CD4-positive, alpha-beta T cell treated with Interleukin-10 for 1 hour (primary cell): ENCODE data around the gene DTNBP1.

ENCODE experiments used
- DNase-seq: peaks from one replicate; pipeline ENCODE4 v3.0.0-alpha.2; 2020

DTNBP1 gene

DNA sequence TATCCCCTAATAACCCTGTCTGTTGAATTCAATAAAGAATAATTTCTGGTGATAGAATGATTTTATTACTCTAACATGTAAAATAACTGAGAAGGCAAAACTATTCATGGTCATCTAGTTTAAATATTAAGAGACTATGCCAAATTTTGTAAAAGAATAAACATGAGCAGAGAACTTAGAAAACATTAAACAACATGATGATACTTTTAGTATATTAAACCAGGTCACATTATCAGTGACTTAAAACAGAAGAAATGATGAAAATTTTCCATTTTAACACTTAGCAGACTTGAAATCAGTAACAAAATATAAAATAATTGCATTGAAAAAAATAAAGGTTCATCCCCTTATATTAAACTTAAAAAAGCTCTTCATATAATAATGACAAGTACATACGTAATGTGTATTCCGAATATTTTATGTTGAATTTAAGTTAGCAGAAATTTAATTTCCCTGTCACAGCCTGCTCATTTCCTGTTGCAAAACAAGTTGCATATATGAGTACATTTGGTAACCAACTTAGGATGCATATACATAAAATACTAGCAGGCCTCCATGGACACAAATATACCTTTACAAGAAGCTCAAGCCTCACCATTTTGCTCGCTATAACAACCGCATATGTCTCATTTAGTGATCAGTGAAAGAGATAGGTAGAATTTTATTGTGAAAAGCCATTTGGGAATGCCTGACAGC is 40.6 kb downstream of the DTNBP1 start:
- no peak for DNase-seq

DNA sequence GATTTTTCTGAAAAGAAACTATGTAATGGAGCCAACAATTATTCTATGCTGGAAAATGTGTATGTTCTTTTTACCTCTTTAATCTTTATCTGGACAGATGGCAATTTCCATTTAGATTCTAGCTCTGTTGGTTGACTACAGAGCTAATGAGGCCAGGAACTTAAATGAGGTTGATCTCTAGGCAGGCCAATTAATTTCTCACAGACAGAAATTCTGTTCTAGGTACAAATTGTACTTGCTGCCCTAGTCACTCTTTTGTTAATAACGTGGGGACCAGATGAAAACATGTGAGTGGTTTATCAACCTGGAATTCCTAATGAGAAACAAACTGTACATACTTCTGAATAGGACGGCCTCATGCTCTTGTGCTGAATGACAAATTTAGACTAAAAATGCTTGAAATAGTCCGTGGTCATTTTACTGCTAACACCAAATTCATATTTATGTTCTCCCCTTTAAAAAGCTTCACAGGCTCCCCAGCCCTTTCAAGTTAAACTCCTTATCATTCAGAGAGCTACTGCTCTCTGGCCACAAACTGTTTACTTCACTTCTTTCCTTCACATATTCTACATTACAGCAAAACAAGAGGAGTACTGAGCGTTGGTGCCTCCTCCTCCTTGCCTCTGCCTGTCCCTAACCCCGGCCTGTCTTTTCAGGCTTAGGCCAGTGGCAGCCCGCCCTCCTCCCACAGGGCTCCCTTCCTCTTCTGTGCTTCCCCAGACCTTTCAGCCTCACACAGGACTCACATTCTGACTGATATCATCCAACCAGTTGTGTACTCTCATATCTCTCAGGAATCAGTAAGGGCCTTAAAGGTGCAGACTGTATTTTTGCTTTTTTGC is 41.4 kb downstream of the DTNBP1 start:
- DNase-seq = no peak

GRCh38 chr6:15620611-15621010 is 42.2 kb downstream of the DTNBP1 start:
- no peak for DNase-seq

DNA sequence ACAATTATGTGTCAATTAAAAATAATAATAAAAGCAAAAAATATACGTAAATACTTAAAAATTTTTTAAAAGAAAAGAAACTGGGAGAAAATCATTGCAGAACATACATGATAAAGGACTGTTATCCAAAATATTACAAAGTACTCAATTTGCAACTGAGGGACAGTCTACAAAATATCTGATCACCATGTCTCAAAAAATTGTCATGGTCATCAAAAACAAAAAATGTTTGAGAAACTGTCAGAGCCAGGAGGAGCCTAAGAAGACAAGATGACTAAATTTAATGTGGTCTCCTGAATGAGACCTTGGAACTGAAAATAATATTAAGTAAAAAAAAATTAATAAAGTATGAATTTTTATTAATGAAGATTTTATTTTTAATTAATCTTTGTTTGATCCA is 43.5 kb downstream of the DTNBP1 start:
- no peak for DNase-seq

DNA sequence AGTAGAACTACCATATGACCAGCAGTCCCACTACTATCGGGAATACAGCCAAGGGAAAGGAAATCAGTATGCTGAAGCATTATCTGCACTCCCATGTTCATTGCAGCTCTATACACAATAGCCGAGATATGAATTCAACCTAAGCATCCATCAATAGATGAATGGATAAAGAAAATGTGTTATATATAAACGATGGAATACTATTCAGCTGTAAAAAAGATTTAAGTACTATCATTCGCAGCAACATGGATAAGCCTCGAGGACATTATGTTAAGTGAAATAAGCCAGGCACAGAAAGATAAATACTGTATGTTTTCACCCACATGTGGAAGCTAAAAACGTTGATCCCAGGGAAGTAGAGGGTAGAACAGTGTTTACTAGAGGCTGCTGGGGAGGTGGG is 44.1 kb downstream of the DTNBP1 start:
- no peak for DNase-seq

DNA sequence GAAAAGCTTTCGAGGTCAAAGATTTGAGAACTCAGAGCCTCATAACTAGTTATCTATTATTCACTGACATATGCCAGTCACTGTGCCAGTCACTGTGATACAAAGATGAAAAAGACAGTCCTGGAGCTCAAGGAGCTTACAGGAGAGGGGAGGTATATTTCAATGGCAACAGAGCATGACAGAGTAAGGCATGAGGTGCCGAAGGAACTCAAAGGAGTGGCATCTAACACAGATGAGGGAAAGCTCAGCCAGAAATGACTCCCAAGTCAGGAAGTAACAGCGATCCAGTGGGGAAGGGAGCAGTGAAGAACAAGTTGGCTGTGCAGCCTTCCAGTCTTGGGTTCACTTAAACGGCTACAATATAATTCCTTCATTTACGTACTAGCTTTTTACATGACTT is 46.6 kb downstream of the DTNBP1 start:
- no peak for DNase-seq

- DNase-seq = no peak
Observed at GRCh38 chr6:15615802-15616201, 47.0 kb downstream of the DTNBP1 start.

GRCh38 chr6:15614277-15614676 is 48.6 kb downstream of the DTNBP1 start:
- no peak for DNase-seq

- DNase-seq = no peak
Observed at GRCh38 chr6:15608396-15608795, 54.4 kb downstream of the DTNBP1 start.

GRCh38 chr6:15607603-15608002 is 55.2 kb downstream of the DTNBP1 start:
- no peak for DNase-seq

GRCh38 chr6:15606347-15606746 is 56.5 kb downstream of the DTNBP1 start:
- DNase-seq = no peak

DNA sequence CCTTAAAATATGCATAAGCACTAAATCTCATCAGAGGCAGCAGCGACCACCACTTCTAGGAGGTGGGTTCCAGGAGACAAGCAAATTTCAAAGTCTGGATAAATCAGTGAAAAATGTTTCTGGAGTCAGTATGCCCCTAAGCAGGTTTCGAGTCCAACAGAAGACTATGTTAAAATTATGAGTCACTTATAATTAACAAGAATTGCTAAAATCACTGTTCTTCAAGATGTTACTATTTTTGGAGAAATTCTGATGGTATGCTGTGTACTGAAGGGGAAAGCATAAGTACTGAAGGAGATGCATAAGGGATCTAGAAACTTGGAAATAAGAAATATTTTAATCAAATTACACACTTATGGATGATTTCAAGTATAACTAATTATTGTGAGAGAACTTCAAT is 58.0 kb downstream of the DTNBP1 start:
- no peak for DNase-seq

DNA sequence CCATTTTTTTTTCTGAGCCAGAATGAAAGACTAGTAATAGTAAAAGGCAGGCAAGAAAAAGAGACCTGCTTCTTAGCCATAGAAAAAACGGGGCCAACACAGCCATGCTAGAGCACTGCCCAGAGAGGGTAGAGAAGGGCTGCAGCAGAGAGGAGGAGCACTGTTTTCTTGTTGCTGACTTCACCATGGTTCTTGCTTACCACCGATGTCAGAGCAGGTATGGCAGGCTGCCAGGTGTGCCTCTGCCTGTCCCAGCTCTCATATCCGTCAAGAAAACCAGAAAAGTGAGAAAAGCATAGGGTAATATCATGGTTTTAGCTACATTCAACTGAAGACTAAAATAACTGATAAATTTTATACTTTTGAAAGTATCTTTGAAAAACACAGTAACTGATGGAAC is 60.7 kb downstream of the DTNBP1 start:
- no peak for DNase-seq

GRCh38 chr6:15598273-15598798 is 64.5 kb downstream of the DTNBP1 start:
- no peak for DNase-seq

GRCh38 chr6:15596186-15596896 is 66.5 kb downstream of the DTNBP1 start:
- DNase-seq = no peak

- no peak for DNase-seq
Observed at GRCh38 chr6:15595461-15596173, 67.2 kb downstream of the DTNBP1 start.

- DNase-seq = no peak
Observed at GRCh38 chr6:15594512-15595259, 68.1 kb downstream of the DTNBP1 start.

DNA sequence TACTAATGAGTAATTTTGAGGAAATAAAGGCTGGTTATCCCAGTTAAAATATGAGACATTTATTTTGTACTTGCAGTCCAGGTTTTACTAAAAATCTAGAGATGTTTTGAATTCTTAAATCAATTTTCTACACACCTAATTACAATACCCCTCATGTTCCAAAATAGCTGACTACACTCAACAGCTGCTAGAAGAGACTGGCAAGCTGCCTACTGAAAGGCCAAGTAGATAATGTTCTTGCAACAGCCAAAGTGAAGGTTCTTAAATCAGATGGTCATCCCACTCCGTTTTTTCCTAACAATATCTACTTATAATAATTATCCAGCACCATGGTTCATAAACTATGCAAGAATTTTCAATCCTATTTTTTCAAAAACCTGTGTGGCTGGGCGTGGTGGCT is 69.0 kb downstream of the DTNBP1 start:
- DNase-seq = no peak

GRCh38 chr6:15592610-15593009 is 70.2 kb downstream of the DTNBP1 start:
- no peak for DNase-seq

DNA sequence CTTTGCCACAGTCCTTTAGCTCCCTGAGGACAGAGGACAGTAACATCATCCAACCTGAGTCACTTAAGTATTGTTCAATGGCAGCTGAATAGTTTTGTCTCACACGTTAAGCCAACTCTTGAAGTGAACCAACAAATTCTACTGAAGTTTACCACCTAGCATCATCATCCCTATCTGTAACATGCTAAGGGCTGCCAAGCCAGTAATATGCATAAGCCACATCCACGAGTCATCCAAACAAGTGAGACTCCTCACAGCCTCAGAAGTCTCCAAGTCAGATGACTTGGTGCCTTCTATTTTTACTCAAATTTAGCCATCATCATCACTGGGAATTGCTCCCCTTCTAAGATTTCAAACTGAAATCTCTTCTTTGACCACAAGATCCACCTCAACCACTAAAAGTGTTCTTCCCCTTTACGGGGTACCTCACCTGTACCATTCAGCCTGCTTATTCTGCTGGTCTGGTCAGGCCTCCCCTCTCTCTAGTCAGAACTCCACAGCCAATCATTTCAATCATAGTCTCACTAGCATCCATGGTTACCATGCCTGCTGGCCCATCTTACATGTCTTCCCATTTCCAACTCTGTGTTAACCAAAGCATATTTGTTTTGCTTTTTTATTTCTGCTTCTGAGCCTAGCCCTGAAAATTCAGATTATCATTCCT is 73.7 kb downstream of the DTNBP1 start:
- no peak for DNase-seq

DNA sequence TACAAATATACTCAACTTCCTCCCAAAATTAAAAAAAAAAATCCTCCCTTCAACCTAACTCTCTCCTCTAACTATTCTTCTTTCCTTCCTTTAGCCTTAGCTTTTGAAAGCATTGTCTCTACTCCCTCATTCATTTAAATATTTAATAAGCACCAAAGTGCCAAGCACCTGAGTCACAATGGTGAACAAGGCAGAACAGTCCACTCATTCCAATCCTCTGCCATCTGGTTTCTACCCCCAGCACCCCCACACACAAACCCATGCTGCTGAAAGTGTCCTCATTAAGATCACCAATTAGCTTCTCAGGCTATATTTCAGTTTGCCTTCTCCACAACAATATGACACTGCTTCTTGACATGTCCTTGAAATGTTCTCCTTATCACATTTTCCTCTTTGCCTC is 76.3 kb downstream of the DTNBP1 start:
- no peak for DNase-seq
